Smooth muscle cell (in vitro differentiated cells): ENCODE results near the gene CUX1. TPM values are rescaled to one million over a fixed set of nuclear protein-coding genes. Genes with fewer than 3 reads are reported as not detected.
"Not testable (repeated sequence)": the region's sequence is repeated elsewhere in the genome, so short reads cannot be mapped to it uniquely, and the experiment has no call there.

Experiments used
- DNase-seq: peaks from one replicate; lab custom pipeline; 2025; ENCODE audit not compliant: unreplicated experiment; lab: John Stamatoyannopoulos, UW
- H2AFZ ChIP-seq: fragments of 200-600 bp; sonication (generic); 2 replicates; pipeline ENCODE4 v1.6.0; 2016; ENCODE audit warnings: antibody characterized with exemption, low read depth, mild to moderate bottlenecking
- H3F3A ChIP-seq: fragments of 200-600 bp; sonication (generic); 2 replicates; pipeline ENCODE4 v1.6.0; 2017; ENCODE audit warnings: antibody characterized with exemption, low read depth
- H3K27ac ChIP-seq: fragments of 200-600 bp; sonication (generic); 2 replicates; pipeline ENCODE4 v1.5.1; 2016; ENCODE audit warnings: low read depth, mild to moderate bottlenecking
- H3K27me3 ChIP-seq: fragments of 200-600 bp; sonication (generic); 2 replicates; pipeline ENCODE4 v1.6.1; 2016; ENCODE audit warnings: low read depth, mild to moderate bottlenecking
- H3K36me3 ChIP-seq: fragments of 200-600 bp; sonication (generic); 2 replicates; pipeline ENCODE4 v1.5.1; 2016; ENCODE audit warnings: low read depth
- H3K4me1 ChIP-seq: fragments of 200-600 bp; sonication (generic); 2 replicates; pipeline ENCODE4 v1.5.1; 2016; ENCODE audit warnings: low read depth
- H3K4me2 ChIP-seq: fragments of 200-600 bp; sonication (generic); 2 replicates; pipeline ENCODE4 v1.6.0; 2016; ENCODE audit warnings: mild to moderate bottlenecking
- H3K4me3 ChIP-seq: fragments of 200-600 bp; sonication (generic); 2 replicates; pipeline ENCODE4 v1.5.1; 2016; ENCODE audit warnings: mild to moderate bottlenecking
- H3K79me2 ChIP-seq: fragments of 200-600 bp; sonication (generic); 2 replicates; pipeline ENCODE4 v1.6.0; 2016; ENCODE audit warnings: low read depth, mild to moderate bottlenecking
- H3K9ac ChIP-seq: fragments of 200-600 bp; sonication (generic); 2 replicates; pipeline ENCODE4 v1.6.0; 2016; ENCODE audit warnings: low read depth
- H3K9me3 ChIP-seq: fragments of 200-600 bp; sonication (generic); replicated peaks from 2 replicates; pipeline ENCODE4 v1.5.1; 2016; ENCODE audit warnings: low read depth
- H4K20me1 ChIP-seq: fragments of 200-600 bp; sonication (generic); 2 replicates; pipeline ENCODE4 v1.6.0; 2016; ENCODE audit warnings: low read depth
- WGBS: methylation state at CpG from one replicate; pipeline ENCODE4 v1.1.7; 2016; ENCODE audit warnings: low lambda C conversion rate; 5-methylcytosine and 5-hydroxymethylcytosine counted together
- polyA plus RNA-seq: library from polyadenylated mRNA; unstranded; fragments of >200 nt; fragmentation: Nextera tagmentation; extraction: Ambion mirVana; gene quantifications from 2 replicates; pipeline ENCODE4 v1.2.1, GENCODE V29; 2016
- total RNA-seq: library from RNA; depleted of rRNA; stranded (reverse); fragments of >200 nt; gene quantifications from 2 replicates; pipeline ENCODE4 v1.2.3, GENCODE V29; 2014
- TF ChIP-seq, protein P1 (sequence below): fragments of 200-600 bp; sonication (generic); IDR thresholded peaks from 2 replicates; pipeline ENCODE4 v1.5.1; 2017; ENCODE audit warnings: borderline replicate concordance, mild to moderate bottlenecking, antibody characterized with exemption; ENCODE audit not compliant: insufficient read depth, poor library complexity, severe bottlenecking

Gene CUX1
- total and polyA plus RNA-seq, 2 experiments from 2014 or later: 56.3 to 78.4 TPM

DNA sequence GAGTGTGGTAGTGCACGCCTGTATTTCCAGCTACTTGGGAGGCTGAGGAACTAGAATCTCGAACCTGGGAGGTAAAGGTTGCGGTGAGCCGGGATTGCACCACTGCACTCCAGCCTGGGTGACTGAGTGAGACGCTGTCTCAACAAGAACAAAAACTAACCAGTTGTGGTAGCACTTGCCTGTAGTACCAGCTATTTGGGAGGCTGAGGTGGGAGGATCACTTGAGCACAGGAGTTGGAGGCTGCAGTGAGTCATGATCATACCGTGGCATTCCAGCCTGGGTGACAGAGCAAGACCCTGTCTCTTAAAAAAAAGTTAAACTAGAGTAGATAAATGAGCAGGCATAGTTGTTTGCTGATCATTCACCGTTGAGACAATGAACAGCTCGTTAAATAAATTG is 48.9 kb downstream of the CUX1 start:
- TF ChIP-seq, protein P1, sequence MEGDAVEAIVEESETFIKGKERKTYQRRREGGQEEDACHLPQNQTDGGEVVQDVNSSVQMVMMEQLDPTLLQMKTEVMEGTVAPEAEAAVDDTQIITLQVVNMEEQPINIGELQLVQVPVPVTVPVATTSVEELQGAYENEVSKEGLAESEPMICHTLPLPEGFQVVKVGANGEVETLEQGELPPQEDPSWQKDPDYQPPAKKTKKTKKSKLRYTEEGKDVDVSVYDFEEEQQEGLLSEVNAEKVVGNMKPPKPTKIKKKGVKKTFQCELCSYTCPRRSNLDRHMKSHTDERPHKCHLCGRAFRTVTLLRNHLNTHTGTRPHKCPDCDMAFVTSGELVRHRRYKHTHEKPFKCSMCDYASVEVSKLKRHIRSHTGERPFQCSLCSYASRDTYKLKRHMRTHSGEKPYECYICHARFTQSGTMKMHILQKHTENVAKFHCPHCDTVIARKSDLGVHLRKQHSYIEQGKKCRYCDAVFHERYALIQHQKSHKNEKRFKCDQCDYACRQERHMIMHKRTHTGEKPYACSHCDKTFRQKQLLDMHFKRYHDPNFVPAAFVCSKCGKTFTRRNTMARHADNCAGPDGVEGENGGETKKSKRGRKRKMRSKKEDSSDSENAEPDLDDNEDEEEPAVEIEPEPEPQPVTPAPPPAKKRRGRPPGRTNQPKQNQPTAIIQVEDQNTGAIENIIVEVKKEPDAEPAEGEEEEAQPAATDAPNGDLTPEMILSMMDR: no peak
- DNase-seq: no peak
- no peaks in the 10 kb centered on the region for H3K36me3 ChIP-seq
- H3K9ac ChIP-seq: no peak overlapping the region
- H3K4me1 ChIP-seq: peaks cover 31% of the 10 kb centered on the region
- peaks cover 98% of the 10 kb centered on the region for H3K79me2 ChIP-seq
- peaks cover 21% of the 10 kb centered on the region for H3F3A ChIP-seq
- no peak overlapping the region for H3K4me2 ChIP-seq
- H3K27ac ChIP-seq: no peak overlapping the region
- no peak overlapping the region for H3K4me3 ChIP-seq
- 92% methylated on average over 8 of the region's 8 CpGs for WGBS
- no peaks in the 10 kb centered on the region for H3K9me3 ChIP-seq
- peaks cover 100% of the 10 kb centered on the region for H4K20me1 ChIP-seq
- no peaks in the 10 kb centered on the region for H3K27me3 ChIP-seq
- no peak overlapping the region for H2AFZ ChIP-seq

DNA sequence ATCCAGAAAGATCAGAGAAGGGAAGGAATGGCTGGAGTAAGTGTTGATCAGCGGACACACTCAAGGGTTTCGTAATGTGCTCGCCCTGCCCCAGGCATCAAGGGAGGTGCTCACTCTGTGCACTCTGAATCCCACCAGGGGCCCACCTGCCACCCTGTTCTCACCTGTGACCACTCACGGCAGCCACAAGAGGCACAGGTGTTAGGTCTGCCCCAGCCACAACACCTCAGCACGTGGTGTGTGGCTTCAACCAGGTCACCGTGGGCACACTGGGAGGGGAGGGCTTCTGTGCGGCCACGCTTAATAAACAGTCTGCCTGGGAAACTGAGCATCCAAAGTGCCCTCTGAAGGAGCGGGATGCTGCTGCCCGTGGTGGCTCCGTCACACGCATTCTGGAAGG is 49.8 kb downstream of the CUX1 start:
- no peak for DNase-seq
- no peaks in the 10 kb centered on the region for H3K27me3 ChIP-seq
- peaks cover 100% of the 10 kb centered on the region for H4K20me1 ChIP-seq
- H3K79me2 ChIP-seq: peaks cover 98% of the 10 kb centered on the region
- H3K36me3 ChIP-seq: no peaks in the 10 kb centered on the region
- no peak overlapping the region for H3K4me2 ChIP-seq
- H3F3A ChIP-seq: peaks cover 21% of the 10 kb centered on the region
- TF ChIP-seq, protein P1: no peak
- H2AFZ ChIP-seq: no peak overlapping the region
- H3K9ac ChIP-seq: no peak overlapping the region
- no peaks in the 10 kb centered on the region for H3K9me3 ChIP-seq
- whole genome bisulfite sequencing: 97% methylated on average over 12 of the region's 12 CpGs
- no peak overlapping the region for H3K4me3 ChIP-seq
- no peak overlapping the region for H3K27ac ChIP-seq
- H3K4me1 ChIP-seq: peaks cover 25% of the 10 kb centered on the region

DNA sequence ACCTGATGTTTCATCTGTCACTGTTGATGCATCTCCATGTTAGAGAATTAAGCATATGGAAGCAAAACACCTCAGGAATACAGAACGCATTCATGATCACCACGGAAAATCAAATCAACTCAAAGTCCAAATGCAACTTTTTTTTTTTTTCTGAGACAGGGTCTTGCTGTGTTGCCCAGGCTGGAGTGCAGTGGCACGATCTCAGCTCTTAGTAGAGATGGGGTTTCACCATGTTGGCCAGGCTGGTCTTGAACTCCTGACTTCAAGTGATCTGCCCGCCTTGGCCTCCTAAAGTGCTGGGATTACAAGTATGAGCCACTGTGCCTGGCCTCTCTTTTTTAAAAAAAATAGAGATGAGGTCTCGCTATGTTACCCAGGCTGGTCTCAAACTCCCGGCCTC is 50.3 kb downstream of the CUX1 start:
- WGBS: 96% methylated on average over 6 of the region's 6 CpGs
- Histone ChIP-seq H3K79me2 (peaks cover 98% of the 10 kb centered on the region), H3F3A (peaks cover 18% of the 10 kb centered on the region), H4K20me1 (peaks cover 100% of the 10 kb centered on the region), H3K4me1 (peaks cover 21% of the 10 kb centered on the region)
- not testable (repeated sequence) for H3K9ac ChIP-seq, DNase-seq, H3K9me3 ChIP-seq, H3K27me3 ChIP-seq, H3K36me3 ChIP-seq, H3K4me2 ChIP-seq, H3K27ac ChIP-seq, H3K4me3 ChIP-seq, H2AFZ ChIP-seq

DNA sequence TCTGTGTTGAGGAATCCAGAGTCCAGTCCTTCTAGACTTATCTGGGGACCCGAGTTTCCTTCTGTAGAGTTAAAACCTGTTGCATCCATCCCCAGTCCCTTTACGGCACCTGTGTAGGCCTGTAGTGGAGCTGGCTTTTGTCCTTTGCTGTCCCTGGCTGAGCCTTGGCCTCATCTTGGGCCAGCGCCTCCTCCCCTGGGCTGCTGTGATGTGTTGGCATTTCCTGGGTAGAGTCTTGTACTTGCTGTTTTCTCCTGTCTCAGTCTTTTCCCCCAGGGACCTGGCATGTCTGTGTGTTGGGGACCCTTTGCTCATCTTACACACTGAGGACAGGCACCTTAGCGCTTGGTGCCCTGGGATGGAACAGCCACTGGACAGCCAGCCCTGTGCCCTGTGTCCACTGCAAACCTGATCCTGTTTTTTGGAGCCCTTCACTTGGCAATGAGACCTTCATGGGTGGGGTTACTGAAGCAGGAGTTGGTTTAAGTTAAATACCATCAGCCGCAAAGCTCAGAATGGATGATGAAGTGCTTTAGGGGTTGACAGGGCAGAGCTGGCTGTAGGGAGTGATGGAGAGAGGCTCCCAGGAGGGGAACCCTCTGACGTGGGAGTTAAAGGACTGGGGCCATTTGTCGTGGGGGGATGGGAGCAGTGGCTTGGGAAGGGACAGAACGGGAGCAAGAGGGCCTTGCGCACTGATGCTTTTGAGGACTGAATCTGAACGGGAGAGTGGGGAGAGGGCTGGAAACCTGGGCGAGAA is 50.9 kb downstream of the CUX1 start:
- peaks cover 100% of the 10 kb centered on the region for H4K20me1 ChIP-seq

More for the DNA sequence above, 50.9 kb downstream of the CUX1 start:
- H2AFZ ChIP-seq: no peak overlapping the region
- H3K9ac ChIP-seq: no peak overlapping the region
- no peaks in the 10 kb centered on the region for H3K9me3 ChIP-seq
- no peak overlapping the region for H3K4me3 ChIP-seq
- no peaks in the 10 kb centered on the region for H3K36me3 ChIP-seq
- 81% methylated on average over 11 of the region's 11 CpGs for WGBS
- peaks cover 13% of the 10 kb centered on the region for H3F3A ChIP-seq
- no peak for DNase-seq
- H3K27me3 ChIP-seq: no peaks in the 10 kb centered on the region
- H3K79me2 ChIP-seq: peaks cover 98% of the 10 kb centered on the region
- TF ChIP-seq, protein P1: no peak
- H3K4me2 ChIP-seq: no peak overlapping the region
- H3K27ac ChIP-seq: no peak overlapping the region
- peaks cover 16% of the 10 kb centered on the region for H3K4me1 ChIP-seq
